Activated naive CD4-positive, alpha-beta T cell treated with Interleukin-2 at 50 U/mL for 16 hours (primary cell): ENCODE data around the gene CCNYL1.
A peak's percentile ranks its signal among the peaks of the same experiment; 100 is the strongest.
"Not testable (repeated sequence)": the region's sequence is repeated elsewhere in the genome, so short reads cannot be mapped to it uniquely, and the experiment has no call there.

ENCODE experiments used
- DNase-seq: peaks from one replicate; pipeline ENCODE4 v3.0.0-alpha.2; 2020

The CCNYL1 gene

GRCh38 chr2:207735513-207735859 lies 24.0 kb downstream of the CCNYL1 start:
- DNase-seq: not testable (repeated sequence)

GRCh38 chr2:207743514-207743913 lies 32.1 kb downstream of the CCNYL1 start:
- no peak for DNase-seq

GRCh38 chr2:207744050-207744449 lies 32.6 kb downstream of the CCNYL1 start:
- no peak for DNase-seq

GRCh38 chr2:207744451-207744850 lies 33.0 kb downstream of the CCNYL1 start:
- no peak for DNase-seq

- DNase-seq: peak; percentile 25
These were observed 34.7 kb downstream of the CCNYL1 start for GRCh38 chr2:207746131-207746530.

- DNase-seq: no peak
These were observed 36.5 kb downstream of the CCNYL1 start for GRCh38 chr2:207747653-207748560.

- DNase-seq: no peak
These were observed 37.6 kb downstream of the CCNYL1 start for GRCh38 chr2:207748993-207749392.

- no peak for DNase-seq
These were observed 38.4 kb downstream of the CCNYL1 start for GRCh38 chr2:207749873-207750272.

- DNase-seq: no peak
These were observed 38.9 kb downstream of the CCNYL1 start for GRCh38 chr2:207750345-207750744.

- DNase-seq: no peak
These were observed 39.4 kb downstream of the CCNYL1 start for GRCh38 chr2:207750876-207751275.

GRCh38 chr2:207753688-207754087 lies 42.2 kb downstream of the CCNYL1 start:
- not testable (repeated sequence) for DNase-seq

- no peak for DNase-seq
These were observed 43.3 kb downstream of the CCNYL1 start for GRCh38 chr2:207754498-207755383.

GRCh38 chr2:207758025-207758424 lies 46.6 kb downstream of the CCNYL1 start:
- no peak for DNase-seq

GRCh38 chr2:207759890-207760289 lies 48.5 kb downstream of the CCNYL1 start:
- DNase-seq: no peak

- no peak for DNase-seq
These were observed 49.0 kb downstream of the CCNYL1 start for GRCh38 chr2:207760453-207760852.

- not testable (repeated sequence) for DNase-seq
These were observed 50.0 kb downstream of the CCNYL1 start for GRCh38 chr2:207761426-207761825.

GRCh38 chr2:207762146-207762545 lies 50.7 kb downstream of the CCNYL1 start:
- DNase-seq: no peak

- no peak for DNase-seq
These were observed 52.0 kb downstream of the CCNYL1 start for GRCh38 chr2:207763303-207763917.

- no peak for DNase-seq
These were observed 52.7 kb downstream of the CCNYL1 start for GRCh38 chr2:207764096-207764630.

- no peak for DNase-seq
These were observed 54.1 kb downstream of the CCNYL1 start for GRCh38 chr2:207765547-207765946.

- DNase-seq: no peak
These were observed 54.7 kb downstream of the CCNYL1 start for GRCh38 chr2:207766041-207766551.

GRCh38 chr2:207766697-207767460 lies 55.4 kb downstream of the CCNYL1 start:
- no peak for DNase-seq
